Neural cell (in vitro differentiated cells): ENCODE results near the gene COL19A1. TPM values are rescaled to one million over a fixed set of nuclear protein-coding genes. Genes with fewer than 3 reads are reported as not detected.
"Not testable (repeated sequence)": the region's sequence is repeated elsewhere in the genome, so short reads cannot be mapped to it uniquely, and the experiment has no call there.

Experiments used
- H2AFZ ChIP-seq: fragments of 200-600, 300-800 bp; sonication (generic), shearing (Covaris generic); 2 replicates; pipeline ENCODE4 v1.6.0; 2014; ENCODE audit warnings: low read depth, mild to moderate bottlenecking, antibody characterized with exemption, low read length, moderate library complexity
- H3F3A ChIP-seq: fragments of 200-600 bp; shearing (Covaris generic); 2 replicates; pipeline ENCODE4 v1.6.1; 2016; ENCODE audit warnings: mild to moderate bottlenecking, moderate library complexity, mixed read lengths, antibody characterized with exemption, low read length; ENCODE audit not compliant: insufficient read depth, poor library complexity, severe bottlenecking
- H3K27ac ChIP-seq: fragments of 200-600, 300-800 bp; sonication (generic), shearing (Covaris generic); 2 replicates; pipeline ENCODE4 v1.5.1; 2014; ENCODE audit warnings: mild to moderate bottlenecking, low read length, moderate library complexity
- H3K27me3 ChIP-seq: fragments of 300-800, 200-600 bp; sonication (generic), shearing (Covaris generic); 2 replicates; pipeline ENCODE4 v1.6.0; 2014; ENCODE audit warnings: mild to moderate bottlenecking, low read depth, low read length, moderate library complexity; ENCODE audit not compliant: insufficient read depth
- H3K36me3 ChIP-seq: fragments of 300-800, 200-600 bp; sonication (generic), shearing (Covaris generic); 2 replicates; pipeline ENCODE4 v1.5.1; 2014; ENCODE audit warnings: mild to moderate bottlenecking, antibody characterized with exemption, low read length, moderate library complexity; ENCODE audit not compliant: insufficient read depth
- H3K4me2 ChIP-seq: fragments of 300-800, 200-600 bp; sonication (generic), shearing (Covaris generic); 2 replicates; pipeline ENCODE4 v1.6.0; 2014; ENCODE audit warnings: mild to moderate bottlenecking, low read length
- H3K4me3 ChIP-seq: fragments of 300-800, 200-600 bp; sonication (generic), shearing (Covaris generic); 2 replicates; pipeline ENCODE4 v1.5.1; 2014; ENCODE audit warnings: mild to moderate bottlenecking, low read length, moderate library complexity
- H3K79me2 ChIP-seq: fragments of 200-600 bp; shearing (Covaris generic); replicated peaks from 2 replicates; pipeline ENCODE4 v1.6.0; 2014; ENCODE audit warnings: mild to moderate bottlenecking, low read length, moderate library complexity; ENCODE audit not compliant: insufficient read depth
- H3K9ac ChIP-seq: fragments of 300-800, 200-600 bp; sonication (generic), shearing (Covaris generic); 2 replicates; pipeline ENCODE4 v1.6.1; 2016; ENCODE audit warnings: mild to moderate bottlenecking, low read length, mixed read lengths
- H3K9me2 ChIP-seq: fragments of 200-600 bp; shearing (Covaris generic); 2 replicates; pipeline ENCODE4 v1.6.1; 2016; ENCODE audit warnings: mild to moderate bottlenecking, low read length, mixed read lengths; ENCODE audit not compliant: insufficient read depth
- H3K9me3 ChIP-seq: fragments of 200-600, 300-800 bp; sonication (generic), shearing (Covaris generic); 2 replicates; pipeline ENCODE4 v1.6.1; 2016; ENCODE audit warnings: mild to moderate bottlenecking, mixed run types, low read length, moderate library complexity, mixed read lengths
- H4K20me1 ChIP-seq: fragments of 200-600 bp; shearing (Covaris generic); 2 replicates; pipeline ENCODE4 v1.6.1; 2016; ENCODE audit warnings: mild to moderate bottlenecking, mixed run types; ENCODE audit not compliant: insufficient read depth
- CTCF ChIP-seq: fragments of 450-650 bp; IDR thresholded peaks from 2 replicates; pipeline ENCODE4 v1.5.1; 2014; ENCODE audit warnings: antibody characterized with exemption, mild to moderate bottlenecking, moderate library complexity; ENCODE audit not compliant: poor library complexity, severe bottlenecking
- EP300 ChIP-seq: fragments of 450-650 bp; conservative IDR thresholded peaks from 2 replicates; pipeline ENCODE4 v1.6.1; 2014; ENCODE audit warnings: antibody characterized with exemption, mild to moderate bottlenecking, moderate library complexity; ENCODE audit not compliant: poor library complexity, severe bottlenecking
- EZH2 ChIP-seq: fragments of 200-600, 300-800 bp; shearing (Covaris generic), sonication (generic); IDR thresholded peaks from 2 replicates; pipeline ENCODE4 v1.6.1; 2014; ENCODE audit warnings: antibody characterized with exemption, low read length, borderline replicate concordance, mild to moderate bottlenecking; ENCODE audit not compliant: insufficient read depth, poor library complexity, severe bottlenecking
- MXI1 ChIP-seq: fragments of 450-650 bp; conservative IDR thresholded peaks from 2 replicates; pipeline ENCODE4 v1.6.1; 2014; ENCODE audit warnings: antibody characterized with exemption, mild to moderate bottlenecking; ENCODE audit not compliant: poor library complexity, severe bottlenecking
- POLR2AphosphoS5 ChIP-seq: IDR thresholded peaks from 2 replicates; pipeline ENCODE4 v1.6.1; 2012
- RAD21 ChIP-seq: fragments of 450-650 bp; conservative IDR thresholded peaks from 2 replicates; pipeline ENCODE4 v1.6.1; 2014; ENCODE audit warnings: antibody characterized with exemption, mild to moderate bottlenecking, moderate library complexity
- REST ChIP-seq: IDR thresholded peaks from 2 replicates; pipeline ENCODE4 v1.6.1; 2012; ENCODE audit warnings: borderline replicate concordance
- SMC3 ChIP-seq: fragments of 450-650 bp; conservative IDR thresholded peaks from 2 replicates; pipeline ENCODE4 v1.6.1; 2014; ENCODE audit warnings: antibody characterized with exemption, mild to moderate bottlenecking, moderate library complexity; ENCODE audit not compliant: poor library complexity
- TAF1 ChIP-seq: IDR thresholded peaks from 2 replicates; pipeline ENCODE4 v1.6.1; 2012; ENCODE audit warnings: low read depth
- polyA plus RNA-seq: library from polyadenylated mRNA; depleted of rRNA; stranded (reverse); fragments of >200 nt; gene quantifications from 2 replicates; pipeline ENCODE4 v1.2.3, GENCODE V29; 2014

COL19A1 gene
- polyA plus RNA-seq, 1 donor from 2014 or later: 0.24 TPM

- no peaks in the 10 kb centered on the region for H3K9me2 ChIP-seq
- no peaks in the 10 kb centered on the region for H3K9me3 ChIP-seq
- H3K27me3 ChIP-seq: no peaks in the 10 kb centered on the region
- H3K9ac ChIP-seq: no peak overlapping the region
- H2AFZ ChIP-seq: no peak overlapping the region
- H3K4me2 ChIP-seq: no peak overlapping the region
- no peak overlapping the region for H3K4me3 ChIP-seq
- H4K20me1 ChIP-seq: no peaks in the 10 kb centered on the region
- no peak overlapping the region for H3K27ac ChIP-seq
- TF ChIP-seq EP300 (no peak), MXI1 (no peak), EZH2 (no peak), POLR2AphosphoS5 (no peak), REST (no peak), SMC3 (no peak), TAF1 (no peak), CTCF (no peak), RAD21 (no peak)
- no peaks in the 10 kb centered on the region for H3K36me3 ChIP-seq
- H3K79me2 ChIP-seq: no peaks in the 10 kb centered on the region
- no peaks in the 10 kb centered on the region for H3F3A ChIP-seq
These were observed 91.7 kb downstream of the COL19A1 start for GRCh38 chr6:69957985-69958559.

- H3K27me3 ChIP-seq: no peaks in the 10 kb centered on the region
- no peaks in the 10 kb centered on the region for H4K20me1 ChIP-seq
- H3K27ac ChIP-seq: no peak overlapping the region
- no peak overlapping the region for H3K4me3 ChIP-seq
- TF ChIP-seq EZH2 (no peak), MXI1 (no peak), REST (no peak), POLR2AphosphoS5 (no peak), CTCF (no peak)
- no peak overlapping the region for H2AFZ ChIP-seq
- H3K79me2 ChIP-seq: no peaks in the 10 kb centered on the region
- no peaks in the 10 kb centered on the region for H3F3A ChIP-seq
- H3K36me3 ChIP-seq: no peaks in the 10 kb centered on the region
- H3K4me2 ChIP-seq: no peak overlapping the region
- H3K9ac ChIP-seq: no peak overlapping the region
- no peaks in the 10 kb centered on the region for H3K9me2 ChIP-seq
- no peaks in the 10 kb centered on the region for H3K9me3 ChIP-seq
These were observed 92.6 kb downstream of the COL19A1 start for GRCh38 chr6:69958978-69959377.

GRCh38 chr6:69965974-69966373, 99.6 kb downstream of the COL19A1 start:
- not testable (repeated sequence) for H3K79me2 ChIP-seq, H3K36me3 ChIP-seq, H3K4me2 ChIP-seq, H3K9me3 ChIP-seq, H4K20me1 ChIP-seq, H3K27ac ChIP-seq, H2AFZ ChIP-seq, H3F3A ChIP-seq, H3K27me3 ChIP-seq, H3K9me2 ChIP-seq, H3K4me3 ChIP-seq, H3K9ac ChIP-seq
